Measurements from ENCODE around the gene TWIST2. TPM values are rescaled to one million over a fixed set of nuclear protein-coding genes. Genes with fewer than 3 reads are reported as not detected.

Gene TWIST2
- total and polyA plus RNA-seq, 9 of the 15 experiments (the other 6 are each of a cell fraction or from before 2014, with no cell fraction given) = not detected

GRCh38 chr2:238938003-238938400, 90.1 kb downstream of the TWIST2 start (continued):
- TF ChIP-seq ZNF511 (CRISPR knock-in tag; IDR thresholded peaks at IDR 0.05) = no peak
- TF ChIP-seq SIN3A (IDR thresholded peaks at IDR 0.05; ENCODE audit: borderline replicate concordance in 2 of 2, control insufficient read depth in 1 of 2, low read depth in 2 of 2, low read length in 2 of 2) = no peak
- TF ChIP-seq FOXJ3 (CRISPR knock-in tag; IDR thresholded peaks at IDR 0.05) = no peak
- no peak for TF ChIP-seq HEY1 (CRISPR knock-in tag; IDR thresholded peaks at IDR 0.05; ENCODE audit: borderline replicate concordance)
- no peak for TF ChIP-seq ZNF707 (CRISPR knock-in tag; conservative IDR thresholded peaks at IDR 0.05)
- no peak for TF ChIP-seq GTF2E2 (tag; IDR thresholded peaks at IDR 0.05)
- TF ChIP-seq THAP7 (CRISPR knock-in tag; IDR thresholded peaks at IDR 0.05) = no peak
- TF ChIP-seq ZNF224 (CRISPR knock-in tag; IDR thresholded peaks at IDR 0.05) = no peak
- no peak for TF ChIP-seq SMARCA5 (IDR thresholded peaks at IDR 0.05)
- TF ChIP-seq CREB5 (CRISPR knock-in tag; IDR thresholded peaks at IDR 0.05) = no peak
- TF ChIP-seq ZNF277 (CRISPR knock-in tag; IDR thresholded peaks at IDR 0.05; ENCODE audit: borderline replicate concordance) = no peak

All from K562 (cell line).